Activated T-helper 1 cell treated with anti-CD3 and anti-CD28 coated beads, Interleukin-2, amount 50 U/mL, for 16 hours (primary cell): ENCODE measurements around the gene UBE2B.
"Not testable (repeated sequence)": the region's sequence is repeated elsewhere in the genome, so short reads cannot be mapped to it uniquely, and the experiment has no call there.

Experiments
- DNase-seq, 2 donors: peaks; one replicate each; pipeline ENCODE4 v3.0.0-alpha.2; 2020; ENCODE audit warnings: low read depth in 1 of 2, low spot score in 1 of 2

UBE2B gene

GRCh38 chr5:134398609-134399155, 27.3 kb downstream of the UBE2B start:
- no peak for DNase-seq

DNA sequence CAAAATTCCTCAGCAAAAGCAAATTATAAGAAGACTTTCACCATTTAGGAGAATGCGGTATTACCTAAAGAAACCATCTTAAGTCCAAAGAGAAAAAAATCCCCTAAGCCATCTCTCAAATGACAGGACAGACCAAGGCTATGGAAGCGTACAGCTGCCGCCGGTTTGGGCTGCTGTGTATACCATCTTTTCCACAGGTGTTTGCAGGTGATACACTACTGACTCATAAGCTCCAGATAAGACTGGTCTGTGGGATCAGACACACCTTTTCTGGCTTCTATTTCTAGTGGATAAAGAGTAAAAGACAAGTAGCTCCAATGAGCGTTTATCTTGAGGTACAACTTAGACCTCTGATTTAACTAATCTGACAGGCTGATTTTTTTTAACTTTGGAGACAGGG, 32.6 kb downstream of the UBE2B start:
- DNase-seq: no peak

DNA sequence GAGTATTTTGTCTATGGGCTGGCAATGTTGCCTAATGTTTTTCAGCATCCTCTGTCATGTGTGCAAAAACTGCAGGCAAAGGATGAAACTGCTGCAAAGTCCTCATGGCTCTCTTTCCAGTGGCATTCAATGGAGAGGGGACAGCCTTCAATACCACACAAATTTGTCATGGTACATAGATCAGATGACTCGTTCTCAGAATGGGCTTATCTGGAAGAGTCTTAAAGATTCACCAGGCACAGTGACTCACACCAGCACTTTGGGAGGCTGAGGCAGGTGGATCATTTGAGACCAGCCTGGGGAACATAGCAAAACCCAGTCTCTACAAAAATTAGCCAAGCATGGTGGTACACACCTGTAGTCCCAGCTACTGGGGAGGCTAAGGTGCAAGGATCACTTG, 35.0 kb downstream of the UBE2B start:
- DNase-seq: no peak

DNA sequence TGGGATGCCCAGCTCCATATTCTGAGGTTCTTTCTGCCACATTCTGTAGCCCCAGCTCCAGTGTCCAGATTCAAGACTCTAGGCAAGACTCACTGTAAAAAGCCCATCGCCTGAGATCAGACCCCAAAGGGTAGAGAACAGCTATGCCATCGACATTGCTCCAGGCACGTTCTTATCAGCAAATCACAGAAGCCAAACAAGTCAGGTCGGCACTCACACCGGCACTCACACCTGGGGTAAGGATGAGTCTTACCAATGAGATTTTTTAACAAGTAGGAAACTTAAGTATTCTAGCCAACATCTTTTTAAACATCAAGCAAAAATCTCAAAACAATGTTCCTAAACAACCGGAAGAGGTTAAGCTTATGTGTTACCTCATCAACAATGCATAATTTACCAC, 38.0 kb downstream of the UBE2B start:
- DNase-seq: no peak

DNA sequence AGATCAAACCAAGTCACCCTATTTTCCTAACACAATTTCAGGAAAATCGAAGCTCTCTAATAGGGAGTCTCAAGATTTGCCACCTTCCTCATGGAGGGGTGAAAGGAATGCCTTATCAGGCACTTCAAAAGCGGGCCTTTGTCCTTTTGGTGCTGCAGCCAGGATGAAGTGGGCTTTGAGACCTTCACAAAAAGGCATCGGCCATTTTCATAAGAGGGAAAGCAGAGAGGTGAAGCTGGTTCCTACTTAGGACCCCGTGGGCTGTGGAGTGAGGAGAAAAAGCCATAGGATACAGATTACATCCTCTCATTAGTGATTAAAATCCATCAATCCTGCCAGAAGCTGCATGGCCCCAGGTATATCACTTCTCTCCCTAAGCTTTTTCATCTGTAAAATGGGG, 39.5 kb downstream of the UBE2B start:
- DNase-seq: no peak

- DNase-seq: no peak
Measured at GRCh38 chr5:134411228-134411545, 39.8 kb downstream of the UBE2B start.

- peak; percentile 83 to 85 for DNase-seq
Measured at GRCh38 chr5:134411546-134412266, 40.3 kb downstream of the UBE2B start, which contains the start of gene CDKN2AIPNL. CDKN2AIPNL (minus strand) TSS chr5:134411881; CDS start chr5:134411854, 27 bp downstream.

- DNase-seq: no peak
Measured at GRCh38 chr5:134413046-134413445, 41.7 kb downstream of the UBE2B start.

GRCh38 chr5:134417707-134418106, 46.3 kb downstream of the UBE2B start:
- DNase-seq: no peak

DNA sequence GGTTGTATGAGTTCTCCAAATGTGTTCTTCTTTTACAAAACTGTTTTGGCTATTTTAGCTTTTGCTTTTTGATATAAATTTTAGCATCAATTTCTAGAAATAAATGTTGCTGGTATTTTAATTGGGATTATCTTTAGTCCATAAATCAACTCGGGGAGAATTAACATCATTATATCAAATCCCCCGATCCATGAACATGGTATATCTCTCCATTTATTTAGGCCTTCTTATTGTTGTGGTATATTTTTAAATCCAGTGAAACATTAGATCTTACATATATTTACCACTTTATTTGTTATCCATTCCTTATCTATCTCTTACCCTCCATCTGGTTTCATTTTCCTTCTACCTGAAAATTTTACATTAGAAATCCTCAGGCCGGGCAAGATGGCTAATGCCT, 47.6 kb downstream of the UBE2B start:
- no peak for DNase-seq

- DNase-seq: no peak
Measured at GRCh38 chr5:134420343-134420742, 49.0 kb downstream of the UBE2B start.

- not testable (repeated sequence) for DNase-seq
Measured at GRCh38 chr5:134421038-134421437, 49.7 kb downstream of the UBE2B start.

DNA sequence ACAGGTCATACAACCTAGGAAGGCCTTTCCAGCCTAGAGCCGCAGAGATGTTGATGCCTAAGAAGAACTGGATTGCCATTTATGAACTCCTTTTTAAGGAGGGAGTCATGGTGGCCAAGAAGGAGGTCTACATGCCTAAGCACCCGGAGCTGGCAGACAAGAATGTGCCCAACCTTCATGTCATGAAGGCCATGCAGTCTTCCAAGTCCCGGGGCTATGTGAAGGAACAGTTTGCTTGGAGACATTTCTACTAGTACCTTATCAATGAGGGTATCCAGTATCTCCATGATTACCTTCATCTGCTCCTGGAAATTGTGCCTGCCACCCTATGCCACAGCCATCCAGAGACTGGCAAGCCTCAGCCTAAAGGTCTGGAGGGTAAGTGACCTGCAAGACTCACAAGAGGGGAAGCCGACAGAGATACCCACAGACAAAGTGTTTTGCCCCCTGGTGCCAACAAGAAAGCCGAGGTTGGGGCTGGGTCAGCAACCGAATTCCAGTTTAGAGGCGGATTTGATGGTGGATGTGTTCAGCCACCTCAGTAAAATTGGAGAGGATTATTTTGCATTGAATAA, 51.5 kb downstream of the UBE2B start:
- no peak for DNase-seq

DNA sequence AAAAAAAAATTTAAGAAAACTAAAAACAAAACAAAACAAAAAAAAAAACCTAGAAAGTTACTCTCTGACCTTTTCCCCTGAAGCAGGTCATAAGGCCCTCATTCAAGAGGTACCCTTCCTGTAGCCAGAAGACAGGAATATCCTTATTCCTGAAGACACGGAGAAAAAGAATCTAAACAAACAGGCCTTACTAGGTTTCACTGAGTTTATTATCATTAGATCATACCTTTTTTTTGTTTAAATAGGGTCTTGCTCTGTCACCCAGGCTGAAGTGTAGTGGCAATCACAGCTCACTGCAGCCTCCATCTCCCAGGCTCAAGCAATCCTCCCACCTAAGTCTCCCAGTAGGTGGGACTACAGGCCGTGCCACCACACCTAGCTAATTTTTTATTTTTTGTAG, 52.0 kb downstream of the UBE2B start:
- DNase-seq: no peak

DNA sequence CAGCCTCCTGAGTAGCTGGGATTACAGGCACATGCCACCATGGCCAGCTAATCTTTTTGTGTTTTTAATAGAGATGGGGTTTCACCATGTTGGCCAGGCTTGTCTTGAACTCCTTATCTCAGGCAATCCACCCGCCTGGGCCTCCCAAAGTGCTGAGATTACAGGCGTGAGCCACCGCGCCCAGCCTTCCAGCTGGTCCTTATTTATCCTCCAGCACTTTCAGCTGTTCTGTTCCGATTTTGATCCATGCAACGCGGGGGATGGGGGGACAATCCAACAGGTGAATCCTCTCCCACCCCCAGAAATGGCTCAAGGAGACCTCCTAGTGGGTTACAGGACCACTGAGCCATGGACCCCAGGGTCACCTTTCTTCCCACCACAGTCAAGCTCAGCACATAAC, 55.0 kb downstream of the UBE2B start:
- DNase-seq: no peak

DNA sequence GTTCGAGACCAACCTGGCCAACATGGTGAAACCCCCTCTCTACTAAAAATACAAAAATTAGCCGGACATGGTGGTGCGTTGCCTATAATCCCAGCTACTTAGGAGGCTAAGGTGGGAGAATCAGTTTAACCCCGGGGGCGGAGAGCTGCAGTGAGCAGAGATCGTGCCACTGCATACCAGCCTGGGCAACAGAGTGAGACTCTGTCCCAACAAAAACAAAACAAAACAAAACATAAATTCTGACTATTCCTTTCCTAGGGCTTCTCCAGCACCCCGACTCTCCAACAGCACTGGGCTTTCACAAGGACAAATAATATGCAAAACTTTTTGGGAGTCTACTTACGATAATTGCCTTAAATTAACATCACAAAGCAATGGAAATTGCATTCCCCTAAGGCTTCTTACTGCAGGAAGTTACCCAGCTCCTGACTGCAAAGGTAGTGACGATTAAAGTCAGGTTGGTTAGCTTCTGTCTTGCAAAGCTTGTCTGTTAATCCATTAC, 56.2 kb downstream of the UBE2B start:
- no peak for DNase-seq

GRCh38 chr5:134430001-134430569, 58.7 kb downstream of the UBE2B start:
- no peak for DNase-seq

- no peak for DNase-seq
Measured at GRCh38 chr5:134432174-134432573, 60.8 kb downstream of the UBE2B start.

GRCh38 chr5:134432677-134433359, 61.4 kb downstream of the UBE2B start:
- no peak for DNase-seq

DNA sequence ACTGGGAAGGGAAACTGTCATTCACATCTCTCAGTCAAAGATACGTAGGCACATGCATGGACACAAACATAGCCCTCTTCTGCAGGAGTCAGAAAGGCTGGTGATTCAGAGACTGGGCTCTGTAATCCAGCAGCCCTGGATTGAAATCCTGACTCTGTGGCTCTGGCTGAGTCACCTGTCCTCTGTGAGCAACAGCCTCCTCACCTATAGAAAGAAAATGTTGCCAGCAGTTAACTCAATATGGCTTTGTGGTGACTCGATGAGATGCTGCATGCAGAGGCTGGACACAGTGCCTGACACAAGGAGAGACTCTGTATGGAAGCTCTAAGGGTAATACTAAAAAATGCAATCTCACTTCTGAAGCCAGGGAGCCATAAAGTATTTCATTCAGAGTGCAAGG, 64.2 kb downstream of the UBE2B start:
- no peak for DNase-seq

GRCh38 chr5:134436523-134437339, 65.4 kb downstream of the UBE2B start:
- DNase-seq: peak in 1 of 2 donors; percentile 15
